Measurements from ENCODE around the gene GRB2.

GRCh38 chr17:75397217-75397616 lies 8.3 kb downstream of the GRB2 start:
- no peak for TF ChIP-seq BCLAF1 (IDR thresholded peaks at IDR 0.05)
- no peak for TF ChIP-seq CTCF (IDR thresholded peaks at IDR 0.05 in 2 of 3, conservative IDR thresholded peaks at IDR 0.05 in 1 of 3; ENCODE audit: control insufficient read depth in 2 of 3, extremely low read depth in 1 of 3, insufficient read depth in 1 of 3, low read depth in 3 of 3, low read length in 3 of 3)
- TF ChIP-seq DPF2 (IDR thresholded peaks at IDR 0.05): no peak
- no peak for TF ChIP-seq RB1 (IDR thresholded peaks at IDR 0.05; ENCODE audit: borderline replicate concordance)
- no peak for TF ChIP-seq CBX5 (IDR thresholded peaks at IDR 0.05; ENCODE audit: low read depth)
- TF ChIP-seq ZBTB33 (IDR thresholded peaks at IDR 0.05): no peak
- no peak for TF ChIP-seq NFIC (IDR thresholded peaks at IDR 0.05; ENCODE audit: low read depth, low read length)
- TF ChIP-seq POLR2A (IDR thresholded peaks at IDR 0.05; ENCODE audit: low read depth, low read length): no peak
- TF ChIP-seq CREM (IDR thresholded peaks at IDR 0.05; ENCODE audit: low read depth): no peak
- TF ChIP-seq SIN3A (IDR thresholded peaks at IDR 0.05; ENCODE audit: low read depth, low read length): no peak
- TF ChIP-seq ZNF24 (IDR thresholded peaks at IDR 0.05): no peak
- no peak for TF ChIP-seq EP300 (IDR thresholded peaks at IDR 0.05; ENCODE audit: borderline replicate concordance in 1 of 2, control insufficient read depth in 1 of 2, low read depth in 2 of 2, low read length in 2 of 2)
- TF ChIP-seq TAF1 (IDR thresholded peaks at IDR 0.05; ENCODE audit: borderline replicate concordance, low read depth, low read length): no peak

Measured in GM12878 (cell line).